ENCODE results near the gene OR12D3. TPM values are rescaled to one million over a fixed set of nuclear protein-coding genes. Genes with fewer than 3 reads are reported as not detected.

Gene OR12D3
- total RNA-seq, 1 donor from 2014 or later = not detected

Other genes starting within 250 kb of the OR12D3 start
- gene OR2J2, start 204.4 kb downstream of the OR12D3 start, total RNA-seq = not detected
- gene OR14J1, start 73.6 kb downstream of the OR12D3 start, total RNA-seq = not detected
- gene OR5V1, start 6.4 kb downstream of the OR12D3 start, total RNA-seq = not detected
- not detected for gene OR12D2, start 20.3 kb upstream of the OR12D3 start, total RNA-seq
- not detected for gene OR12D1, start 39.6 kb upstream of the OR12D3 start, total RNA-seq
- not detected for gene OR10C1, start 64.0 kb upstream of the OR12D3 start, total RNA-seq
- not detected for gene OR11A1, start 81.8 kb upstream of the OR12D3 start, total RNA-seq
- not detected for gene OR2H1, start 81.9 kb upstream of the OR12D3 start, total RNA-seq
- 0.36 TPM for gene MAS1L, start 112.7 kb upstream of the OR12D3 start, total RNA-seq
- gene UBD, start 184.4 kb upstream of the OR12D3 start, total RNA-seq = 4.1 TPM
- not detected for gene OR2H2, start 209.8 kb upstream of the OR12D3 start, total RNA-seq